HK-2 (cell line): Measurements from ENCODE around the gene GNPTG.
A peak's percentile ranks its signal among the peaks of the same experiment; 100 is the strongest.

Experiments
- DNase-seq: peaks from one replicate; pipeline ENCODE4 v3.0.0-alpha.2; 2018; ENCODE audit not compliant: unreplicated experiment

The GNPTG gene

GRCh38 chr16:1351582-1352362 lies at the start of gene GNPTG, which contains the start of gene TSR3:
Gene GNPTG, plus strand, starts transcription at chr16:1351931. Its CDS starts 35 bp downstream, at chr16:1351966.
Gene TSR3, minus strand, starts transcription at chr16:1351878. Its CDS starts 74 bp downstream, at chr16:1351804.
- peak; percentile 71 for DNase-seq

- DNase-seq, result no peak
These were observed 45.9 kb upstream of the GNPTG start for GRCh38 chr16:1305823-1306222.

GRCh38 chr16:1306334-1306733 lies 45.4 kb upstream of the GNPTG start:
- no peak for DNase-seq

- DNase-seq, result no peak
These were observed 43.4 kb upstream of the GNPTG start for GRCh38 chr16:1308036-1308976.

GRCh38 chr16:1308977-1309885 lies 42.5 kb upstream of the GNPTG start, which contains the start of gene UBE2I:
Gene UBE2I, plus strand, starts transcription at chr16:1309636. Its CDS starts 4,395 bp downstream, at chr16:1314031.
- DNase-seq, result peak; percentile 96

- peak; percentile 15 for DNase-seq
These were observed 41.6 kb upstream of the GNPTG start for GRCh38 chr16:1309888-1310831.

GRCh38 chr16:1310832-1311200 lies 40.9 kb upstream of the GNPTG start:
- peak; percentile 29 for DNase-seq

- DNase-seq, result no peak
These were observed 40.5 kb upstream of the GNPTG start for GRCh38 chr16:1311212-1311737.

- no peak for DNase-seq
These were observed 39.8 kb upstream of the GNPTG start for GRCh38 chr16:1311738-1312466.

- no peak for DNase-seq
These were observed 39.3 kb upstream of the GNPTG start for GRCh38 chr16:1312467-1312816.

GRCh38 chr16:1312903-1313302 lies 38.8 kb upstream of the GNPTG start:
- DNase-seq, result no peak

- DNase-seq, result no peak
These were observed 37.9 kb upstream of the GNPTG start for GRCh38 chr16:1313721-1314369.

- no peak for DNase-seq
These were observed 37.2 kb upstream of the GNPTG start for GRCh38 chr16:1314399-1315068.

- no peak for DNase-seq
These were observed 36.4 kb upstream of the GNPTG start for GRCh38 chr16:1315081-1316032.

- DNase-seq, result no peak
These were observed 35.7 kb upstream of the GNPTG start for GRCh38 chr16:1316033-1316405.

GRCh38 chr16:1317479-1318267 lies 34.1 kb upstream of the GNPTG start:
- DNase-seq, result no peak

GRCh38 chr16:1318268-1318545 lies 33.5 kb upstream of the GNPTG start:
- no peak for DNase-seq
